Prostate gland (tissue), 2 donors: ENCODE data around the gene TNFAIP3.

Experiments
- CTCF ChIP-seq, 4 experiments: fragments of 200-600 bp in 2 of 4; fragments of 450-650 bp in 2 of 4; sonication (generic) in 2 of 4; IDR thresholded peaks; 1 replicate in 3 of 4; 2 replicates in 1 of 4; pipeline ENCODE4 v1.5.1; 2016 to 2019; ENCODE audit warnings: antibody characterized with exemption in 4 of 4, mild to moderate bottlenecking in 2 of 4, moderate library complexity in 2 of 4
- POLR2A ChIP-seq: fragments of 450-650 bp; IDR thresholded peaks from one replicate; pipeline ENCODE4 v1.6.1; 2016; ENCODE audit warnings: antibody characterized with exemption, mild to moderate bottlenecking

GRCh38 chr6:137903274-137903932 is 36.3 kb downstream of the TNFAIP3 start:
- no peak for TF ChIP-seq CTCF (IDR thresholded peaks at IDR 0.05)
- TF ChIP-seq POLR2A: no peak
